ENCODE measurements around the gene PLEKHM2. TPM values are rescaled to one million over a fixed set of nuclear protein-coding genes. Genes with fewer than 3 reads are reported as not detected.

Gene PLEKHM2
- total RNA-seq, 1 donor from 2014 or later = 16.7 TPM

- Histone ChIP-seq H4K20me1 (ENCODE audit: low read depth) (no peaks in the 10 kb centered on the region), H3K4me1 (peaks cover 9% of the 10 kb centered on the region), H3K36me3 (no peaks in the 10 kb centered on the region), H3K9ac (no peak overlapping the region), H3F3A (ENCODE audit: low read depth) (peaks cover 4% of the 10 kb centered on the region), H3K4me3 (no peak overlapping the region), H3K27me3 (no peaks in the 10 kb centered on the region), H3K79me2 (ENCODE audit: low read depth) (no peaks in the 10 kb centered on the region), H3K27ac (no peak overlapping the region), H3K9me3 (ENCODE audit: low read depth) (no peaks in the 10 kb centered on the region), H3K4me2 (no peak overlapping the region), H2AFZ (replicated peaks) (no peak overlapping the region)
- peaks cover 3% of the 10 kb centered on the region for H3K27me3 Mint-ChIP-seq (ENCODE audit: insufficient read depth, low read depth)
- no peaks in the 10 kb centered on the region for H3K9me3 Mint-ChIP-seq
- no peak for DNase-seq (ENCODE audit: low spot score)
- H3K36me3 Mint-ChIP-seq = no peaks in the 10 kb centered on the region
- H3K4me3 Mint-ChIP-seq = no peak overlapping the region
- peaks cover 22% of the 10 kb centered on the region for H3K4me1 Mint-ChIP-seq
- H3K27ac Mint-ChIP-seq = no peak overlapping the region
- TF ChIP-seq EZH2phosphoT487 (IDR thresholded peaks at IDR 0.05) (no peak), CTCF (IDR thresholded peaks at IDR 0.05) (no peak), EZH2 (IDR thresholded peaks at IDR 0.05) (no peak)
These were observed 54.4 kb downstream of the PLEKHM2 start for GRCh38 chr1:15738416-15739113.

- Histone ChIP-seq H3K9me3 (ENCODE audit: low read depth) (no peaks in the 10 kb centered on the region), H4K20me1 (ENCODE audit: low read depth) (no peaks in the 10 kb centered on the region), H2AFZ (replicated peaks) (no peak overlapping the region), H3K27ac (no peak overlapping the region), H3K4me1 (peaks cover 9% of the 10 kb centered on the region), H3K4me2 (no peak overlapping the region), H3F3A (ENCODE audit: low read depth) (peaks cover 4% of the 10 kb centered on the region), H3K9ac (no peak overlapping the region), H3K4me3 (no peak overlapping the region), H3K36me3 (no peaks in the 10 kb centered on the region), H3K79me2 (ENCODE audit: low read depth) (no peaks in the 10 kb centered on the region), H3K27me3 (no peaks in the 10 kb centered on the region)
- Mint-ChIP-seq H3K36me3 (no peaks in the 10 kb centered on the region), H3K4me1 (peaks cover 22% of the 10 kb centered on the region), H3K9me3 (no peaks in the 10 kb centered on the region), H3K27ac (peak overlapping the region; percentile 91), H3K4me3 (no peak overlapping the region), H3K27me3 (ENCODE audit: insufficient read depth, low read depth) (peaks cover 3% of the 10 kb centered on the region)
- DNase-seq (ENCODE audit: low spot score) = no peak
- no peak for TF ChIP-seq EZH2phosphoT487 (IDR thresholded peaks at IDR 0.05)
- no peak for TF ChIP-seq CTCF (IDR thresholded peaks at IDR 0.05)
- TF ChIP-seq EZH2 (IDR thresholded peaks at IDR 0.05) = no peak
These were observed 55.1 kb downstream of the PLEKHM2 start for GRCh38 chr1:15739259-15739658.

- peaks cover 22% of the 10 kb centered on the region for H3K4me1 Mint-ChIP-seq
- Histone ChIP-seq H2AFZ (replicated peaks) (no peak overlapping the region), H3K4me2 (no peak overlapping the region), H3F3A (ENCODE audit: low read depth) (peaks cover 4% of the 10 kb centered on the region), H3K27me3 (no peaks in the 10 kb centered on the region), H3K9ac (no peak overlapping the region), H3K79me2 (ENCODE audit: low read depth) (no peaks in the 10 kb centered on the region), H3K27ac (no peak overlapping the region), H3K36me3 (no peaks in the 10 kb centered on the region), H3K4me1 (peaks cover 9% of the 10 kb centered on the region), H4K20me1 (ENCODE audit: low read depth) (no peaks in the 10 kb centered on the region), H3K4me3 (no peak overlapping the region), H3K9me3 (ENCODE audit: low read depth) (no peaks in the 10 kb centered on the region)
- H3K27me3 Mint-ChIP-seq (ENCODE audit: insufficient read depth, low read depth) = peaks cover 3% of the 10 kb centered on the region
- TF ChIP-seq EZH2phosphoT487 (IDR thresholded peaks at IDR 0.05) = no peak
- peak; percentile 27 for TF ChIP-seq CTCF (IDR thresholded peaks at IDR 0.05)
- TF ChIP-seq EZH2 (IDR thresholded peaks at IDR 0.05) = no peak
- no peaks in the 10 kb centered on the region for H3K9me3 Mint-ChIP-seq
- no peaks in the 10 kb centered on the region for H3K36me3 Mint-ChIP-seq
- no peak for DNase-seq (ENCODE audit: low spot score)
- peak overlapping the region; percentile 91 for H3K27ac Mint-ChIP-seq
- no peak overlapping the region for H3K4me3 Mint-ChIP-seq
These were observed 55.6 kb downstream of the PLEKHM2 start for GRCh38 chr1:15739745-15740144.
